GM04504 (cell line): ENCODE data around the gene WDPCP.
"Not testable (repeated sequence)": the region's sequence is repeated elsewhere in the genome, so short reads cannot be mapped to it uniquely, and the experiment has no call there.

ENCODE experiments used
- DNase-seq: peaks from one replicate; pipeline ENCODE4 v3.0.0-alpha.2; 2012; ENCODE audit warnings: low read depth

Gene WDPCP

GRCh38 chr2:63590626-63591408 is 2.5 kb upstream of the WDPCP start:
- no peak for DNase-seq

- no peak for DNase-seq
Observed at GRCh38 chr2:63589148-63589958, 1.1 kb upstream of the WDPCP start.

- DNase-seq, result no peak
Observed at GRCh38 chr2:63587814-63588384, 378 bp downstream of the WDPCP start.

- DNase-seq, result no peak
Observed at GRCh38 chr2:63582873-63583272, 5.4 kb downstream of the WDPCP start.

- DNase-seq, result no peak
Observed at GRCh38 chr2:63581298-63581961, 6.8 kb downstream of the WDPCP start.

- DNase-seq, result no peak
Observed at GRCh38 chr2:63580651-63581297, 7.5 kb downstream of the WDPCP start.

- DNase-seq, result no peak
Observed at GRCh38 chr2:63578767-63579166, 9.5 kb downstream of the WDPCP start.

- DNase-seq, result no peak
Observed at GRCh38 chr2:63576546-63576945, 11.7 kb downstream of the WDPCP start.

- not testable (repeated sequence) for DNase-seq
Observed at GRCh38 chr2:63573726-63574345, 14.4 kb downstream of the WDPCP start.

- not testable (repeated sequence) for DNase-seq
Observed at GRCh38 chr2:63573026-63573425, 15.3 kb downstream of the WDPCP start.

- DNase-seq, result no peak
Observed at GRCh38 chr2:63572001-63572400, 16.3 kb downstream of the WDPCP start.

- no peak for DNase-seq
Observed at GRCh38 chr2:63571291-63571690, 17.0 kb downstream of the WDPCP start.

- DNase-seq, result no peak
Observed at GRCh38 chr2:63569740-63570139, 18.5 kb downstream of the WDPCP start.

GRCh38 chr2:63562751-63563150 is 25.5 kb downstream of the WDPCP start:
- no peak for DNase-seq

GRCh38 chr2:63558922-63559321 is 29.4 kb downstream of the WDPCP start:
- DNase-seq, result not testable (repeated sequence)

- DNase-seq, result not testable (repeated sequence)
Observed at GRCh38 chr2:63557819-63558218, 30.5 kb downstream of the WDPCP start.

GRCh38 chr2:63555931-63556330 is 32.3 kb downstream of the WDPCP start:
- DNase-seq, result no peak

GRCh38 chr2:63555299-63555698 is 33.0 kb downstream of the WDPCP start:
- DNase-seq, result no peak

GRCh38 chr2:63553049-63553448 is 35.2 kb downstream of the WDPCP start:
- DNase-seq, result no peak

- DNase-seq, result no peak
Observed at GRCh38 chr2:63545023-63545422, 43.3 kb downstream of the WDPCP start.

GRCh38 chr2:63544017-63544627 is 44.2 kb downstream of the WDPCP start:
- no peak for DNase-seq
